H9 (cell line): ENCODE data around the gene CSRP1. TPM values are rescaled to one million over a fixed set of nuclear protein-coding genes. Genes with fewer than 3 reads are reported as not detected.
A peak's percentile ranks its signal among the peaks of the same experiment; 100 is the strongest.

Source experiments
- DNase-seq: peaks from one replicate; pipeline ENCODE4 v3.0.0-alpha.2; 2017
- H2AFZ ChIP-seq: one replicate; pipeline ENCODE4 v1.6.1; 2013; ENCODE audit warnings: mild to moderate bottlenecking, low read length, control low read depth, moderate library complexity
- H2AK5ac ChIP-seq: 2 replicates; pipeline ENCODE4 v1.6.1; 2013; ENCODE audit warnings: low read length, control low read depth, mixed read lengths; ENCODE audit not compliant: insufficient read length
- H2BK120ac ChIP-seq: one replicate; pipeline ENCODE4 v1.6.1; 2013; ENCODE audit warnings: low read depth, mild to moderate bottlenecking, low read length, control low read depth, inconsistent platforms; ENCODE audit not compliant: poor library complexity, severe bottlenecking
- H2BK12ac ChIP-seq: 2 replicates; pipeline ENCODE4 v1.6.1; 2013; ENCODE audit warnings: low read length, control low read depth, mixed read lengths, low read depth; ENCODE audit not compliant: insufficient read length
- H2BK15ac ChIP-seq: 2 replicates; pipeline ENCODE4 v1.6.1; 2013; ENCODE audit warnings: low read depth, low read length, control low read depth
- H2BK20ac ChIP-seq: one replicate; pipeline ENCODE4 v1.6.1; 2013; ENCODE audit warnings: low read depth, mild to moderate bottlenecking, low read length, control low read depth, inconsistent platforms; ENCODE audit not compliant: poor library complexity, severe bottlenecking
- H2BK5ac ChIP-seq: 2 replicates; pipeline ENCODE4 v1.6.1; 2013; ENCODE audit warnings: low read length, control low read depth, mixed read lengths; ENCODE audit not compliant: insufficient read length
- H3K14ac ChIP-seq: 2 replicates; pipeline ENCODE4 v1.6.1; 2013; ENCODE audit warnings: low read length, control low read depth; ENCODE audit not compliant: insufficient read depth
- H3K18ac ChIP-seq: 2 replicates; pipeline ENCODE4 v1.6.1; 2013; ENCODE audit warnings: low read depth, mild to moderate bottlenecking, mixed read lengths, low read length, control low read depth; ENCODE audit not compliant: insufficient read length
- H3K23ac ChIP-seq: 2 replicates; pipeline ENCODE4 v1.6.1; 2013; ENCODE audit warnings: low read length, control low read depth, mixed read lengths, low read depth; ENCODE audit not compliant: insufficient read length
- H3K23me2 ChIP-seq: 2 replicates; pipeline ENCODE4 v1.6.1; 2013; ENCODE audit warnings: low read depth, mild to moderate bottlenecking, mixed read lengths, low read length, control low read depth; ENCODE audit not compliant: insufficient read length, poor library complexity, severe bottlenecking
- H3K27ac ChIP-seq: 2 replicates; pipeline ENCODE4 v1.5.1; 2013; ENCODE audit warnings: low read length, control low read depth, mixed read lengths, low read depth; ENCODE audit not compliant: insufficient read length
- H3K27me3 ChIP-seq: 2 replicates; pipeline ENCODE4 v1.6.1; 2013; ENCODE audit warnings: low read length, control low read depth, inconsistent platforms; ENCODE audit not compliant: insufficient read depth
- H3K4ac ChIP-seq: 2 replicates; pipeline ENCODE4 v1.6.1; 2013; ENCODE audit warnings: low read depth, mild to moderate bottlenecking, control low read depth, inconsistent platforms, low read length, moderate library complexity
- H3K4me1 ChIP-seq: 2 replicates; pipeline ENCODE4 v1.6.1; 2013; ENCODE audit warnings: low read length, control low read depth, inconsistent platforms; ENCODE audit not compliant: insufficient read depth
- H3K4me2 ChIP-seq: 2 replicates; pipeline ENCODE4 v1.6.1; 2013; ENCODE audit warnings: low read length, control low read depth, mixed read lengths; ENCODE audit not compliant: insufficient read length, insufficient read depth
- H3K56ac ChIP-seq: 2 replicates; pipeline ENCODE4 v1.6.1; 2013; ENCODE audit warnings: low read depth, mild to moderate bottlenecking, mixed read lengths, low read length, control low read depth; ENCODE audit not compliant: insufficient read length
- H3K79me1 ChIP-seq: 2 replicates; pipeline ENCODE4 v1.6.1; 2013; ENCODE audit warnings: low read depth, mild to moderate bottlenecking, moderate library complexity, low read length, control low read depth, inconsistent platforms; ENCODE audit not compliant: insufficient read depth, poor library complexity, severe bottlenecking
- H3K79me2 ChIP-seq: 2 replicates; pipeline ENCODE4 v1.6.1; 2013; ENCODE audit warnings: low read length, control low read depth, inconsistent platforms; ENCODE audit not compliant: insufficient read depth
- H3K9ac ChIP-seq: 2 replicates; pipeline ENCODE4 v1.6.1; 2013; ENCODE audit warnings: low read length, control low read depth, mixed read lengths; ENCODE audit not compliant: insufficient read length; ENCODE audit errors: extremely low read depth
- H3K9me3 ChIP-seq: one replicate; pipeline ENCODE4 v1.6.1; 2013; ENCODE audit warnings: low read depth, low read length, inconsistent platforms; ENCODE audit not compliant: control insufficient read depth
- H3T11ph ChIP-seq: one replicate; pipeline ENCODE4 v1.6.1; 2013; ENCODE audit warnings: mild to moderate bottlenecking, low read length, control low read depth, inconsistent platforms
- H4K20me1 ChIP-seq: one replicate; pipeline ENCODE4 v1.6.1; 2013; ENCODE audit not compliant: control insufficient read depth, insufficient read length, insufficient read depth
- H4K5ac ChIP-seq: 2 replicates; pipeline ENCODE4 v1.6.1; 2013; ENCODE audit warnings: low read depth, mild to moderate bottlenecking, mixed read lengths, low read length, control low read depth; ENCODE audit not compliant: insufficient read length
- H4K8ac ChIP-seq: replicated peaks from 2 replicates; pipeline ENCODE4 v1.6.1; 2013; ENCODE audit warnings: low read length, control low read depth, mixed read lengths, low read depth; ENCODE audit not compliant: insufficient read length
- H4K91ac ChIP-seq: 2 replicates; pipeline ENCODE4 v1.6.1; 2013; ENCODE audit warnings: low read depth, mild to moderate bottlenecking, moderate library complexity, mixed read lengths, low read length, control low read depth; ENCODE audit not compliant: insufficient read length
- H3K27ac Mint-ChIP-seq, 3 experiments: 2 replicates in 2 of 3; 3 replicates in 1 of 3; pipeline ENCODE4 v1.8.0; 2020 to 2021; ENCODE audit warnings: mixed read lengths in 3 of 3, mild to moderate bottlenecking in 1 of 3, moderate library complexity in 1 of 3
- H3K27me3 Mint-ChIP-seq: 2 replicates; pipeline ENCODE4 v1.8.0; 2021; ENCODE audit warnings: low read depth, mild to moderate bottlenecking, moderate library complexity, mixed read lengths
- H3K36me3 Mint-ChIP-seq, 3 experiments: 2 replicates in 2 of 3; 3 replicates in 1 of 3; pipeline ENCODE4 v1.8.0; 2020 to 2021; ENCODE audit warnings: low read depth in 3 of 3, mixed read lengths in 3 of 3; ENCODE audit not compliant: insufficient read depth in 1 of 3
- H3K4me1 Mint-ChIP-seq, 2 experiments: 2 replicates each; pipeline ENCODE4 v1.8.0; 2020; ENCODE audit warnings: mixed read lengths in 2 of 2
- H3K4me3 Mint-ChIP-seq, 2 experiments: 2 replicates in 1 of 2; 3 replicates in 1 of 2; pipeline ENCODE4 v1.8.0; 2020 to 2021; ENCODE audit warnings: mild to moderate bottlenecking in 2 of 2, mixed read lengths in 2 of 2, moderate library complexity in 1 of 2
- H3K9me3 Mint-ChIP-seq, 2 experiments: 2 replicates in 1 of 2; 3 replicates in 1 of 2; pipeline ENCODE4 v1.8.0; 2020; ENCODE audit warnings: mild to moderate bottlenecking in 2 of 2, mixed read lengths in 2 of 2, moderate library complexity in 1 of 2
- CTCF ChIP-seq: fragments of 200-600 bp; sonication (generic); conservative IDR thresholded peaks from 3 replicates; pipeline ENCODE4 v1.8.0; 2021; ENCODE audit warnings: antibody characterized with exemption, mild to moderate bottlenecking
- WGBS: extraction: QIAGEN DNeasy Blood & Tissue Kit; methylation state at CpG from one replicate; pipeline ENCODE4 v1.1.7; 2013; ENCODE audit warnings: missing lambda C conversion rate, low lambda C conversion rate, mixed read lengths; ENCODE audit not compliant: insufficient read length; ENCODE audit errors: extremely low coverage; 5-methylcytosine and 5-hydroxymethylcytosine counted together
- total RNA-seq: library from RNA; stranded (reverse); gene quantifications from 2 replicates; pipeline ENCODE4 v1.2.1, GENCODE V29; 2021

The CSRP1 gene
- total RNA-seq, 1 experiment from 2014 or later: 0.44 TPM

DNA sequence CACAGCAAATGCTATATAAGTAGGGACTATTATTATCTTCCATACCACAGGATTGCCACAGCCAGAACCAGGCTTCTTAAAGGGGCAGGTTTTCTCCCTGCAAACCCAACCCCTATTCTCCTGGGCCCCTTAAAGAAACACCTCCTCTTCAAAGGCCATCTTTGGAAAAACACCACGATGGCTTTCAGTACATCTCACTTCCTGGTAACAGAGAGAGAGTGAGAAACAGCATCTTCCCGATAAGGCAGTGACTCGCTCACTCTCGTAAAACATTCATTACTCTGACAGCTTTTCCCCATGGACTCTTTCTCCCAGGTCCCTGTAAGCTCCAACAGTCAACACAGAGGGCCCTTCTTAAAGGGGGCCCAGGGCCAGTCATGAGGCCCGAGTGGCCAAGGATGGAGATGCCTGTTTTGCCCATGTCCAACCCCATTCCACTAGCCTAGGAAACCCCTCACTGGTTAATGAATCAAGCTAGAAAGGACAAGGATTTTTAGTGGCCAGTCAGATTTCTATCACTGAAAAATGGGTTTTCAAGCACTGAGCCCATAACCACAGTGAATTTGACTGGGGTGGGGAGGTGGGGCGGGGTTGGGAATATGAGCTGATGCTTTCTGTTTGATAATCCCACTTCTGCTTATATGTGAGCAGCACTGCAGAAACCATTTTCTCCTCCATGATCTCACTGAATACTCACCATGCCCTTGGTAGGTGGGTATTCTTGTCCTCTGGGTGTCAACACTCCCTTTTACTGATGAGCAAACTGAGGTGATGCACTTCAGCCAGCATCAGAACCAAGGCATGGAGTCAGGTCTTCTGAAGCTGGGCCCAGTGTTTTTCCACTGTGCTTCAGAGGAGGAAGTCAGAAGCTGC is 28.4 kb upstream of the CSRP1 start:
- H3K27me3 Mint-ChIP-seq: peaks cover 54% of the 10 kb centered on the region

More for the DNA sequence above, 28.4 kb upstream of the CSRP1 start:
- no peak overlapping the region for H3T11ph ChIP-seq
- H2AFZ ChIP-seq: no peak overlapping the region
- no peaks in the 10 kb centered on the region for H4K20me1 ChIP-seq
- no peak overlapping the region for H3K4ac ChIP-seq
- peak overlapping the region in 1 of 3 experiments; percentile 42; a peak in 1 of 7 replicates for H3K27ac Mint-ChIP-seq
- H4K5ac ChIP-seq: no peak overlapping the region
- no peak overlapping the region for H2BK12ac ChIP-seq
- no peak overlapping the region for H4K91ac ChIP-seq
- H3K14ac ChIP-seq: no peak overlapping the region
- H4K8ac ChIP-seq: no peak overlapping the region
- H2BK20ac ChIP-seq: no peak overlapping the region
- TF ChIP-seq CTCF: no peak
- H2BK5ac ChIP-seq: no peak overlapping the region
- no CpG with 5 or more reads among the region's 6 CpGs for WGBS
- DNase-seq: no peak
- H3K79me2 ChIP-seq: no peaks in the 10 kb centered on the region
- H3K9me3 Mint-ChIP-seq: no peaks in the 10 kb centered on the region; a peak in 1 of 5 replicates
- H3K56ac ChIP-seq: no peak overlapping the region
- H3K27ac ChIP-seq: no peak overlapping the region
- no peak overlapping the region for H3K23ac ChIP-seq
- H2BK120ac ChIP-seq: no peak overlapping the region
- H3K4me1 Mint-ChIP-seq: peaks cover 20 to 39% of the 10 kb centered on the region in 2 experiments
- H3K4me2 ChIP-seq: no peak overlapping the region
- H3K27me3 ChIP-seq: peaks cover 2% of the 10 kb centered on the region; the same call in 1 of the 2 replicates
- no peak overlapping the region for H2AK5ac ChIP-seq
- no peak overlapping the region for H3K4me3 Mint-ChIP-seq
- H3K4me1 ChIP-seq: peaks cover 5% of the 10 kb centered on the region
- H3K9me3 ChIP-seq: no peaks in the 10 kb centered on the region
- no peak overlapping the region for H3K18ac ChIP-seq
- H2BK15ac ChIP-seq: no peak overlapping the region
- no peaks in the 10 kb centered on the region for H3K79me1 ChIP-seq
- peaks cover 21% of the 10 kb centered on the region for H3K23me2 ChIP-seq
- H3K36me3 Mint-ChIP-seq: no peaks in the 10 kb centered on the region
- no peak overlapping the region for H3K9ac ChIP-seq
